Measurements from ENCODE around the gene COMMD4.

DNA sequence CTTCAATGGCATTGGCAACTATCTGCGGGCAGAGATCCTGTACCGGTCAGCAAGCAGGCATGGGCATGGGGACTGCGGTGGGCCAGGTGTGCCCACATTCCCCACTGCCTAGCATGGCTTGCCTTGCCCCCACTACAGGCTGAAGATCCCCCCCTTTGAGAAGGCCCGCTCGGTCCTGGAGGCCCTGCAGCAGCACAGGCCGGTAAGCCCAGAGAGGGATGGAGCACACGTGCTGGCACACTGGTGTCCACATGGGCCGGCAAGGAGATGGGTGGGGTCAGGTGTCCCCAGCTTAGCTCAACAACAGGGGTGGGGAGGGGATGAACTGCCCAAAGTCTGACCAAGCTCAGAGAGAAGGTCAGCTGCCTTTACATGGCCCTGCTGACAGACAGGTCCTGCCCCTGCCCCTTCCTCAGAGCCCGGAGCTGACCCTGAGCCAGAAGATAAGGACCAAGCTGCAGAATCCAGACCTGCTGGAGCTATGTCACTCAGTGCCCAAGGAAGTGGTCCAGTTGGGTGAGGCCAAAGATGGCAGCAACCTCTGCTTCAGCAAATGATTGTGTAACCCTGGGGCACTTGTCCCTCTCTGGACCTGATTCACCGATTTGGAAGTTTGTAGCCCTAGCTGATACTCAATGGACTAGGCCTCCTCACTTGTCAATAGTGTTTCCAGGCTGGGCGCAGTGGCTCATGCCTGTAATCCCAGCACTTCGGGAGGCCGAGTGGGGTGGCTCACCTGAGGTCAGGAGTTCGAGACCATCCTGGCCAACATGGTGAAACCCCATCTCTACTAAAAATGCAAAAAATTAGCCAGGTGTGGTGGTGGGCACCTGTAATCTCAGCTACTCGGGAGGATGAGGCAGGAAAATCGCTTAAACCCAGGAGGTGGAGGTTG, 16.6 kb downstream of the COMMD4 start:
- TF ChIP-seq, protein P1, sequence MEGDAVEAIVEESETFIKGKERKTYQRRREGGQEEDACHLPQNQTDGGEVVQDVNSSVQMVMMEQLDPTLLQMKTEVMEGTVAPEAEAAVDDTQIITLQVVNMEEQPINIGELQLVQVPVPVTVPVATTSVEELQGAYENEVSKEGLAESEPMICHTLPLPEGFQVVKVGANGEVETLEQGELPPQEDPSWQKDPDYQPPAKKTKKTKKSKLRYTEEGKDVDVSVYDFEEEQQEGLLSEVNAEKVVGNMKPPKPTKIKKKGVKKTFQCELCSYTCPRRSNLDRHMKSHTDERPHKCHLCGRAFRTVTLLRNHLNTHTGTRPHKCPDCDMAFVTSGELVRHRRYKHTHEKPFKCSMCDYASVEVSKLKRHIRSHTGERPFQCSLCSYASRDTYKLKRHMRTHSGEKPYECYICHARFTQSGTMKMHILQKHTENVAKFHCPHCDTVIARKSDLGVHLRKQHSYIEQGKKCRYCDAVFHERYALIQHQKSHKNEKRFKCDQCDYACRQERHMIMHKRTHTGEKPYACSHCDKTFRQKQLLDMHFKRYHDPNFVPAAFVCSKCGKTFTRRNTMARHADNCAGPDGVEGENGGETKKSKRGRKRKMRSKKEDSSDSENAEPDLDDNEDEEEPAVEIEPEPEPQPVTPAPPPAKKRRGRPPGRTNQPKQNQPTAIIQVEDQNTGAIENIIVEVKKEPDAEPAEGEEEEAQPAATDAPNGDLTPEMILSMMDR (conservative IDR thresholded peaks at IDR 0.05; ENCODE audit: low read length) = no peak
- no peak for TF ChIP-seq EZH2phosphoT487 (IDR thresholded peaks at IDR 0.05; ENCODE audit: borderline replicate concordance)
